Tibial nerve (tissue), 3 donors: Measurements from ENCODE around the gene BIN2.

Experiments used
- CTCF ChIP-seq, 5 experiments: fragments of 200-600 bp in 3 of 5; fragments of 450-650 bp in 2 of 5; sonication (generic) in 3 of 5; IDR thresholded peaks; one replicate each; pipeline ENCODE4 v1.5.1; 2016 to 2019; ENCODE audit warnings: antibody characterized with exemption in 5 of 5, mild to moderate bottlenecking in 3 of 5, moderate library complexity in 2 of 5
- POLR2A ChIP-seq, 2 donors: fragments of 450-650 bp; IDR thresholded peaks; one replicate each; pipeline ENCODE4 v1.6.1; 2017; ENCODE audit warnings: antibody characterized with exemption in 2 of 2, mild to moderate bottlenecking in 2 of 2, moderate library complexity in 2 of 2

GRCh38 chr12:51371295-51371953 lies 47.5 kb upstream of the BIN2 start:
- TF ChIP-seq CTCF (IDR thresholded peaks at IDR 0.05) = no peak
- no peak for TF ChIP-seq POLR2A (IDR thresholded peaks at IDR 0.05)
